ENCODE data around the gene PATJ. TPM values are rescaled to one million over a fixed set of nuclear protein-coding genes. Genes with fewer than 3 reads are reported as not detected.
"Not testable (repeated sequence)": the region's sequence is repeated elsewhere in the genome, so short reads cannot be mapped to it uniquely, and the experiment has no call there.

Gene PATJ
- total RNA-seq, 1 donor from 2014 or later, result 46.2 TPM

DNA sequence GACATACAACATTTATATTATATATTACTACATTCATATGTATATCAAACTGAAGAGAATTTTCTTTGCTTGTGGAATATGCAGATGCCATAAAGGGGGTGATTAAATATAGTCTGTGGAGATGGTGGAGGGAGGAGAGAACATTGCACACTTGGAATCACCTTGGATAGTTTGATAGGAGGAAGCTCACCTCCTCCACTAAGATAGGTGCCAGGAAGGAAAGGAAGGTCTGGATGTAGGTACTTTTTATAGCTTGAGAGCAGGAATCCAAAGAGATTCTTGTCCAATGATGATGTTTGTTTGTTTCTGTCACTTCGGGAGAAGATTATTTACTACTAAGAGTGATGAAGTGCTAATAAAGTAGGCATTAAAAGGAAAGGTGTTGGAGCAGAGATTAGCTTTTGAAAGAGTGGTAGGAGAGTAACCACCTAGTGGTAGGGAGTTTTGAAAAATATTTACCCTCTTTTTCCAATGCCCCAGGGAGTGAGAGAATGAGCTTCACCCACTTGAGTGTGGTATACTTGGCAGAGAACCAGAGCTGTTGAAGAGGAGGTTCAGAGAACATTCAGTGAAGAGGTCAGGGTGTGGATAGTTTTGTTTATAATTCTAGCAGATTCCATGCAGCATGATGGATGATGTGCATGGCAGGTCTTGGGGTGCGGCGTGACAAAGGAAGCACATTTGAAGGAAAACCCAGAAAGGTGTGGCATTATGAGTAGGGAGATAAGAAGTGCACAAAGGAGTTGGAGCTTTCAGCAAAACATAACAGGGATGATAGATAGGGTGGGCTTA, 145.0 kb downstream of the PATJ start:
- peak; percentile 3 for DNase-seq

DNA sequence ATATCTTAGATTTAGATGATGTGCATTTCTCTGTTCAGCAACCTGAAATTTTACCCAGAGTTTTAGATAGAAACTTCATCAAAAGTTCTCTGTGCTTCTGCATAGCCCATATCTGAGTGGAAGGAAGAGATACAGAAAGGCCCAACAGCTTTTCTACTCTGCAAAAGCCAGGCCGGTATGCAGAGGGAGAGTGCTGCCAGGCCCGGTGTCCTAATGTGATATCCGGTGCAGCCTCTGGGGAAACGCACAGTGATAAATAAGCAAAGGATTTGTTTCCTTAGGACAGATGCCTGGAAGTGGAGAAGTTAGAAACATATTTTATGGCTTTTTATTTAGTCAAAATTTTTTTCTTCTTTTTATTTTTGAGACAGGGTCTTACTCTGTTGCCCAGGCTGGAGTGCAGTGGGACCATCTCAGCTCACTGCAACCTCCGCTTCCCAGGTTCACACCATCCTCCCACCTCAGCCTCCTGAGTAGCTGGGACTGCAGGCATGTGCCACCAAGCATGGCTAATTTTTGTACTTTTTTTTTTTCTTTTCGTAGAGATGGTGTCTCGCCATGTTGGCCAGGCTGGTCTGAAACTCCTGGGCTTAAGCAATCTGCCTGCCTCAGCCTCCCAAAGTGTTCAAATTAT, 145.8 kb downstream of the PATJ start:
- no peak for DNase-seq

GRCh38 chr1:61888808-61889207, 146.5 kb downstream of the PATJ start:
- no peak for DNase-seq

DNA sequence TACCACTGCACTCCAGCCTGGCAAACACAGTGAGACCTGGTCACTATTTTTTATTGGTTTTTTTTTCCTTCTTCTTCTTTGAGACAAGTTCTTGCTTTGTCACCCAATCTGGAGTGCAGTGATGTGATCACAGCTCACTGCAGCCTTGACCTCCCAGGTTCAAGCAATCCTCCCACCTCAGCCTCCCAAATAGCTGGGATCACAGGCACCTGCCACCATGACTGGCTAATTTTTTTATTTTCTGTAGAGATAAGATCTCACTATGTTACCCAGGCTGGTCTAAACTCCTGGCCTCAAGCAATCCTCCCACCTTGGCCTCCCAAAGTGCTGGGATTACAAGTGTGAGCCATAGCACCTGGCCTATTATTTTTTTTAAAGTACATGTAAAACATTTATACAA, 148.2 kb downstream of the PATJ start:
- DNase-seq, result not testable (repeated sequence)

DNA sequence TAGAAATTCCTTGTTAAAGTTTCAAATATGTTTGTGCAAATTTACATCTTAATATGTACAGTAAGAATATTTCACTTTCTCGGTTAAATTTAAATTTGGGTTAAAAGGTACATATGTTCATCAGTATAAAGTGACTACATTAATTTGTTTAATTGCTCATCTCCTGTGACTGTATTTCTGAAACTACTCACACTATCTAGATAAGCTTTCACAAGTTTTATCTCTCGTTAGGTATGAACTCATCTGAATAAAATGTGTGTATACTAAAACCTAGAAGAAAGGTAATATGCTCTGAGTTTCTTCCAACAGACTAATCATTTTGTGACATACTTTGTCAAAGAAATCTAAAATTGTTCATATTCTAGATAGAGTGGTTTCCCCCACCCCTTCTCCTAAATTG, 150.7 kb downstream of the PATJ start:
- DNase-seq, result no peak

- not testable (repeated sequence) for DNase-seq
Measured at GRCh38 chr1:61894296-61894695, 152.0 kb downstream of the PATJ start.

- DNase-seq, result no peak
Measured at GRCh38 chr1:61895175-61895574, 152.9 kb downstream of the PATJ start.

- DNase-seq, result no peak
Measured at GRCh38 chr1:61898658-61899057, 156.4 kb downstream of the PATJ start.

DNA sequence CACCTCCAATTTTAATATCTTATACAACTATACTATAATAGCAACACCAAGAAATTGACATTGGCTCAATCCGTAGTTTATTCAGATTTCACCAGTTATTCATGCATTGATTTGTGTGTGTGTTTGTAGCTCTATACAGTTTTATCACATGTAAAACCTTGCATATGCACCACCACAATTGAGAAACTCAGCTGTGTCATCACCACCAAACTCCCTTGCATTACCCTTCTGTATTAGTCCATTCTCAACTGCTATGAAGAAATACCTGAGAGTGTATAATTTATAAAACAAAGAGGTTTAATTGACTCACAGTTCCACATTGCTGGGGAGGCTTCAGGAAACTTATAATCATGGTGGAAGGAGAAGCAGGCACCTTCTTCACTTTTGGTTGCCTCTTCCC, 162.1 kb downstream of the PATJ start:
- no peak for DNase-seq

DNA sequence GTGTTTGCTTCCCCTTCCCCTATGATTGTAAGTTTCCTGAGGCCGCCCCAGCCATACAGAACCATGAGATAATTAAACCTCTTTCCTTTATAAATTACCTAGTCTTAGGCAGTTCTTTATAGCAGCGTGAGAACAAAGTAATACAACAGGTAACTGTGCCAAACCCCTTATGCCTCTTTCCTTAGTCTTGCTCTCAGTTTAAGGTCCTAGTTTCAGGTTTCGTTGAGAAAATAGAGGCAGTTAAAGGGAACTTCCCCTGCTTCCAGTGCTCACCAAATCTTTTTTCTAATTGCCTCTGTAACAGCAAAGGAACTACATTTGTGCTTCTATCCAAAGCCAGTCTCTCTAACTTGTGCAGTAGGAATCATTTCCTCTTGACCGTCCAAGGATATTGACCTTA, 164.8 kb downstream of the PATJ start:
- DNase-seq, result no peak

DNA sequence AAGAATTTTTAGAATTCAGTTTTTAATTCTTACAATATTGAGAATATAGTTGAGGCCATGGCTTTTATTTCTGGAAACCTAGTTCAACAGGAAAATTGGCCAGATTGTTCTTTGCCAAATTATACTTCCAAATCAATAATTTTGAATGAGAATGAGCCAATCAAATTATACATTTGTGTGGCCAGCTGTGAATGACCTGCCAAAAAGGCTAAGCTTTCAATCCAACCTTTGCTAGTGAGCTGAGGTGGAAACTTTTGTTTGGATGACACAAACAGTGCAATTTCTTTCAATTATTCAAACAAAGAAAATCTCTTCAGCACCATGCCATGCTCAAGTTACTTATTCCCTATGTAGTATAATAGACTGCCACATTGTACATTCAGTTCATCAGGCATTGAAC, 167.8 kb downstream of the PATJ start:
- DNase-seq, result no peak

DNA sequence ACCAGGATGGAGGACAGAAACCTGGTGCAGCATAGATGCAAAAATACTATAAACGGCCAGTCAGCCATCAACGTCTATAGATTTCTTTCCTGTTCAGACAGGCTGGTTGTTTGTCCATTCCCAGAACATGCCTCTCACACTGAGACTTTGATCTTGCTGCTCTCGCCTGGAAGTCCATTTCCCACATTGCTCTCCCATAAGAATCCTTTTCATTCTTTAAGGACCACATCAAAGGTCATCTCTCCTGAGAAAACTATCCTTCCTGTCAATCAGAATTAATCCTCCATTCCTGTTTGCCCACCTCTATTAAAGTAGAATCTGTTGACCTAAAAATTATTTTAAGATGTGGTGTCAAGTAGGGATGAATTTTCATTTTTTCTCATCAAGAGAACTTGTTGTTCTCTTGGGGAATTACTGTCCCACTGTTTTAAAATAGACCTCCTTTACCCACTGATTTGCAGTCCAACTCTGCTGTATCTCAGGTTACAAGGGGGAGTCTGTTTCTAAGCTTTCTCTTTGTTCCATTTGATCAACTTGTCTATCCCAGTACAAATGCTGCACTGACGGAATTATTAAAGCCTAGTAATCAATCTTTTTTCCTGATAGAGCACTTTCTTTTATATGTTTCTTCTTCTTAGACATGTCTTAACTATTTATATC, 172.7 kb downstream of the PATJ start:
- DNase-seq, result no peak

GRCh38 chr1:61921435-61921834, 179.2 kb downstream of the PATJ start:
- no peak for DNase-seq

- no peak for DNase-seq
Measured at GRCh38 chr1:61922950-61923480, 180.7 kb downstream of the PATJ start.

DNA sequence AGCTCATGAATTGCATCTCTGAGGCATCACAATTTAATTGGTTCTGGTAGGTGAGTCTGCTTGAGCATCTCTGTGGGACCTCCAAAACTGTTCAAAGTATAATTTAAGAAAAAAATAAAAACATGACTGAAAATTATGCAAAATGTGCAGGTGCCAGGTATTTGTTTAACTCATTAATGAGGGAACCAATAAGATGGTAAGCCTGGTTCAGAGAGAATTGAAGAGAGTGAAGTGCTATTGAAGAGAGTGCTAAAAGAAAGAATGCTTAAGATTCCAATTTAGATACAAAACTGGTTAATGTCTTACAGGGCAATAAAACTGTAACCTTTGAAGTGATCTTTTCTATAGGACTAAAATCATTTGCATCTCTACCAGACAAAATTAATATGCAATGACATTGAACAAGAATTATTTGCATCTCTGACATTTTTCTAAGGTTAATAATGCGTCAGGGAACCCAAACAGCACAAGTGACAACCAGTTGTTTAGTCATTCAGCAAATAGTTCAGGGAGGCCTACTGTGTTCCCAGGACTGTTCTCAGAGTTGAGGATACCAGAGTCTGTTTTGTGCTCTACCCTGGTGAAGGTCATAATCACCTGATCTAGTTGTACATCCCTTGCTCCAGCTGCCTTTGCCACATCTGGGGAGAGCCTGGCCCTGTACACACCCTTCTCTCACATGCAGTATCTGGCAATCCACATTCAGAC, 183.5 kb downstream of the PATJ start:
- no peak for DNase-seq

GRCh38 chr1:61926597-61926996, 184.3 kb downstream of the PATJ start:
- DNase-seq, result no peak

GRCh38 chr1:61930116-61930645, 187.9 kb downstream of the PATJ start:
- DNase-seq, result no peak

DNA sequence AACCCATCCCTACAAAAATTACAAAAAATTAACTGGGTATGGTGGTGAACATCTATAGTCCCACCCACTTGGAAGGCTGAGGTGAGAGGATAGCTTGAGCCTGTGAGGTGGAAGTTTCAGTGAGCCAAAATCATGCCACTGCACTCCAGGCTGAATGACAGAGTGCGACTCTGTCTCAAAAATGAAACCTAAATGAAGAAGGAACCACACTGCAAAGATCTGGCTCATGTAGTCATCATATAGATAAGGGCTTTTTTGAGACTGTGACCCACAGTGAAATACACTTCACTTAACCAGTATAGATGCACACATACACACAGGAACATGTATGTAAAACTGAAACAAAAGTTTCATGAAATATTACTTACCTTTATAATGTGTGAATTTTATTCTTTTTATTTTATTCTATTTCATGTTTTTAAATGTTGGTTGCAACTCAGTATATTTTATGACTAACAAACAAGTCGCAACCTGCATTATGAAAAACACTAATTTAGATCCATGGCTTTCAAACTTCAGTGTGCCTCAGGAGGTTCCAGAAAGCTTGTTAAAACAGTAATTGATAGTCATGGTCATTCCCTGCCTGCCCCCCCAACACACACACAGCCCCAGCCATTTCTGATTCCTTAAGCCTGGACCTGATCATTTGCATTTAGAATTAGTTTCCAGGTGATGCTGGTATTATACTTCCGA, 189.5 kb downstream of the PATJ start:
- no peak for DNase-seq

DNA sequence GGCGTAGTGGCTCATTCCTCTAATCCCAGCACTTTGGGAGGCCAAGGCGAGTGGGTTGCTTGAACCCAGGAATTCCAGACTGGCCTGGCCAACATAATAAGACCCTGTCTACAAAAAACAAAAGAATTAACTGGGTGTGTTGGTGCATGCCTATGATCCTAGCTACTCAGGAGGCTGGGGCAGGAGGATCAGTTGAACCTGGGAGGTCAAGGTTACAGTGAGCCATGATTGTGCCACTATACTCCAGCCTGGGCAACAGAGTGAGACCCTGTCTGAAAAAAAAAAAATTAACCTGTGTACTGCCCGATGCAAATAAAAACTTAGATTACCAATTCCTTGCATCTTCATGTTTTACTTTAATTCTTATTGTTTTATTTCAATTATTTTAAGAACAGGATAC, 193.2 kb downstream of the PATJ start:
- no peak for DNase-seq

DNA sequence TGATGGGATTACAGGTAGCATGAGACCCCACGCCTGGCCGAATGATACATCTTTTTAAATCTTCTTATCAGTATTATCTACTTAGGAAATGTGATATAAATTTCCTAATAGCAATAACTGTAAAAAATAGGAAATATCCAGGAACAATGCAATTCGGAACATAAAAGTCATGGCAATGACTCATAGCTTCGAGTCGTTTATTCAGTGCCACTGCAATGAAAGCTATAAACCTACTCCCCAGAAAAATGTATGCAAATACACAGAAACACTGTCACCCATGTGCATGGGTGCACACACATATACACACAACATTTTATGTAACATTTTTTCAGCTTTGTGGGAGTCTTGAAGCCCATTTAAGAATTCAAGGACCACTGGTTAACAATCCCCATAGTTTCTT, 194.6 kb downstream of the PATJ start:
- DNase-seq, result no peak

DNA sequence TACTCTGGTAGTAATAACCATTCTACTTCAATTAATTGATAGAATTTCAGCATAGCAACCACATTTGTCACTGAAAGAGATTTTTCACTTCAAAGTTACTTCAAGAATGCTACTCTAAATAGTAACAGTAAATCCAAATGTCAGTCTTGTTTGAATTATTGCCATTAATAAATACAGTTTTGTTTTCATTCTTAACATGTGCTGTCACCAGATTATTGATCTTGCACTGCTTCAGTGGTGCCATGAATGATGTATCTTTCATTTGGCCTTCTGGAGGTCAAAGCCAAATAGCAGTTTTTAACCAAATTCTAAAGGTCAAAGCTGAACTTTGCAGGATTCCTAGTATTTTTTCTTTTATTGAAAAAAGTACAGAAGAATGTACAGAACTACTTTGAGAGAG, 199.5 kb downstream of the PATJ start:
- no peak for DNase-seq

DNA sequence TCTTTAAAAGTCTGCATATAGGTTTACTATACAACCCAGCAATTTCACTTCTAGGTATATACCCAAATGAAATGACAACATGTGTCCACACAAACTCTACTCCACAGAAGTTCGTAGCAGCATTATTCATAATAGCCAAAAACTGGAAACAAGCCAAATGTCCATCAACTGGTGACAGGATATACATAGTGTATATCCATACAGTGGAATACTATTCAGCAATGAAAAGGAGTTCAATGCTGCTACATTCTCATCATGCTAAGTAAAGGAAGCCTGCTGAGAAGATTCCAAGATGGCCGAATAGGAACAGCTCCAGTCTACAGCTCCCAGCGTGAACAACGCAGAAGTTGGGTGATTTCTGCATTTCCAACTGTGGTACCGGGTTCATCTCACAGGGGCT, 200.6 kb downstream of the PATJ start:
- no peak for DNase-seq

Measured in tongue (tissue), 2 donors.